Mesothelial cell of epicardium (in vitro differentiated cells): Measurements from ENCODE around the gene SETD4. TPM values are rescaled to one million over a fixed set of nuclear protein-coding genes. Genes with fewer than 3 reads are reported as not detected.

Source experiments
- DNase-seq, 2 experiments: peaks; one replicate each; pipeline ENCODE4 v3.0.0; 2021; ENCODE audit warnings: low spot score in 2 of 2; ENCODE audit not compliant: unreplicated experiment in 2 of 2
- H3K27ac Mint-ChIP-seq: 2 replicates; pipeline ENCODE4 v1.8.0; 2021; ENCODE audit warnings: mixed read lengths
- H3K27me3 Mint-ChIP-seq: 2 replicates; pipeline ENCODE4 v1.8.0; 2021; ENCODE audit warnings: low read depth, mixed read lengths
- H3K36me3 Mint-ChIP-seq: 2 replicates; pipeline ENCODE4 v1.8.0; 2021; ENCODE audit warnings: mixed read lengths
- H3K4me1 Mint-ChIP-seq: 2 replicates; pipeline ENCODE4 v1.8.0; 2021; ENCODE audit warnings: mixed read lengths
- H3K4me3 Mint-ChIP-seq: 2 replicates; pipeline ENCODE4 v1.8.0; 2021; ENCODE audit warnings: mild to moderate bottlenecking, moderate library complexity, mixed read lengths
- H3K9me3 Mint-ChIP-seq: 2 replicates; pipeline ENCODE4 v1.8.0; 2021; ENCODE audit warnings: mixed read lengths
- CTCF ChIP-seq: fragments of 200-600 bp; sonication (generic); IDR thresholded peaks from one replicate; pipeline ENCODE4 v1.5.0; 2021; ENCODE audit warnings: antibody characterized with exemption; ENCODE audit not compliant: unreplicated experiment
- total RNA-seq: library from RNA; stranded (reverse); gene quantifications from 3 replicates; pipeline ENCODE4 v1.2.1, GENCODE V29; 2021

The SETD4 gene
- total RNA-seq, 1 donor from 2014 or later = 29.7 TPM

GRCh38 chr21:36015045-36015444, 45.3 kb downstream of the SETD4 start:
- TF ChIP-seq CTCF = no peak
- no peak overlapping the region for H3K27ac Mint-ChIP-seq
- H3K27me3 Mint-ChIP-seq = peaks cover 2% of the 10 kb centered on the region
- no peaks in the 10 kb centered on the region for H3K9me3 Mint-ChIP-seq
- H3K4me3 Mint-ChIP-seq = no peak overlapping the region
- no peaks in the 10 kb centered on the region for H3K4me1 Mint-ChIP-seq
- no peak for DNase-seq
- H3K36me3 Mint-ChIP-seq = no peaks in the 10 kb centered on the region

GRCh38 chr21:36010801-36011200, 49.5 kb downstream of the SETD4 start:
- H3K36me3 Mint-ChIP-seq = no peaks in the 10 kb centered on the region
- H3K4me3 Mint-ChIP-seq = no peak overlapping the region
- no peaks in the 10 kb centered on the region for H3K9me3 Mint-ChIP-seq
- TF ChIP-seq CTCF = no peak
- no peaks in the 10 kb centered on the region for H3K4me1 Mint-ChIP-seq
- no peak overlapping the region for H3K27ac Mint-ChIP-seq
- peaks cover 2% of the 10 kb centered on the region for H3K27me3 Mint-ChIP-seq
- no peak for DNase-seq

DNA sequence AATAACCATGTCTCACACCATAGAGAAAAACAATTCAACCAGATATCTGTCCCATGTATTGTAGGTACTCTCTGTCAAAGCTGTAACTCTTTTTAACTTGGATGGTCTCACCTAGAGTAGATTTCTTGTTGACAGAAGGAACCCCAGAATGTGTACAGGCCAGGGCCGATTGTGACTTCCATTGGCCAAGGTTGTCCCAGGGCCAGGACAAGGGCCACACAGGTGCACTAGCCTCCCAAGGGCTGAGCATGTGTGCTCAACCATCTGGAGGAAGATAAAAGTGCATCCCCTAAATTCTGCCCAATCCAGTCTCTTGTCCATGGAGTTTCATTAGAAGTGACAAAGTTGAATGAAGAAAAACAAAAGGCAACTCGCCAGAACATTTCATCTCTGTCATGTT, 51.8 kb downstream of the SETD4 start:
- no peak overlapping the region for H3K27ac Mint-ChIP-seq

GRCh38 chr21:36005879-36006400, 54.4 kb downstream of the SETD4 start:
- H3K27me3 Mint-ChIP-seq = peaks cover 3% of the 10 kb centered on the region
- DNase-seq = no peak
- H3K36me3 Mint-ChIP-seq = no peaks in the 10 kb centered on the region
- TF ChIP-seq CTCF = no peak
- no peak overlapping the region for H3K4me3 Mint-ChIP-seq
- H3K9me3 Mint-ChIP-seq = peaks cover 8% of the 10 kb centered on the region
- H3K4me1 Mint-ChIP-seq = no peaks in the 10 kb centered on the region
- H3K27ac Mint-ChIP-seq = no peak overlapping the region

More for the DNA sequence above, 51.8 kb downstream of the SETD4 start:
- no peak overlapping the region for H3K4me3 Mint-ChIP-seq
- no peak for DNase-seq
- peaks cover 3% of the 10 kb centered on the region for H3K27me3 Mint-ChIP-seq
- no peaks in the 10 kb centered on the region for H3K4me1 Mint-ChIP-seq
- no peaks in the 10 kb centered on the region for H3K36me3 Mint-ChIP-seq
- no peak for TF ChIP-seq CTCF
- H3K9me3 Mint-ChIP-seq = peaks cover under 1% of the 10 kb centered on the region

DNA sequence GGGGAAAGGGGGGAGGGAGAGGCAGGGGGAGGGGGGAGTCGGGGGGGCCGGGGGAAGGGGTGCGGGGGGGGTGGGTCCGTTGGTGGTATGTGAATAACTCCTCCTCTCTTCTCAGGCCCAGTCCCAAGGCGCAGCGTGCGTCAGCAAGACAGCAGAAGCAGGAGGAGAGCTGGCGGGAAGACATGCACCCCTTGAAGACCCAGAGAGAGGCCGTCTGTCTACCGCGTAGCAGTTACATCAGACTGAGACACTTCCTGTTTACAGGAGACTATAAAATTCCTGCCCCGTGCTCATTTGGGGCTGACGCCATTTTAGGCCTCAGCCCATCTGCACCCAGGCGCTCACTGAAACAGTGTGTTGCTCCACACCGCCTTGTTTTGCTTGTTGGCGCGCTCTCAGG, 55.3 kb downstream of the SETD4 start:
- no peak overlapping the region for H3K27ac Mint-ChIP-seq
- H3K4me3 Mint-ChIP-seq = no peak overlapping the region
- peaks cover 3% of the 10 kb centered on the region for H3K27me3 Mint-ChIP-seq
- no peak for DNase-seq
- H3K36me3 Mint-ChIP-seq = no peaks in the 10 kb centered on the region
- TF ChIP-seq CTCF = no peak
- peaks cover 8% of the 10 kb centered on the region for H3K9me3 Mint-ChIP-seq
- H3K4me1 Mint-ChIP-seq = no peaks in the 10 kb centered on the region

- H3K9me3 Mint-ChIP-seq = peaks cover 8% of the 10 kb centered on the region
- TF ChIP-seq CTCF = no peak
Observed at GRCh38 chr21:36004441-36004840, 55.9 kb downstream of the SETD4 start.

More at GRCh38 chr21:36004441-36004840, 55.9 kb downstream of the SETD4 start:
- no peak for DNase-seq
- Mint-ChIP-seq H3K36me3 (no peaks in the 10 kb centered on the region), H3K4me3 (no peak overlapping the region), H3K27me3 (peaks cover 3% of the 10 kb centered on the region), H3K27ac (no peak overlapping the region), H3K4me1 (no peaks in the 10 kb centered on the region)
